Suppressor macrophage treated with lipopolysaccharide for 4 hours (primary cell): Measurements from ENCODE around the gene TAF4B.
"Not testable (repeated sequence)": the region's sequence is repeated elsewhere in the genome, so short reads cannot be mapped to it uniquely, and the experiment has no call there.

ENCODE experiments used
- DNase-seq: peaks from one replicate; pipeline ENCODE4 v3.0.0-alpha.2; 2020

TAF4B gene, protein sequence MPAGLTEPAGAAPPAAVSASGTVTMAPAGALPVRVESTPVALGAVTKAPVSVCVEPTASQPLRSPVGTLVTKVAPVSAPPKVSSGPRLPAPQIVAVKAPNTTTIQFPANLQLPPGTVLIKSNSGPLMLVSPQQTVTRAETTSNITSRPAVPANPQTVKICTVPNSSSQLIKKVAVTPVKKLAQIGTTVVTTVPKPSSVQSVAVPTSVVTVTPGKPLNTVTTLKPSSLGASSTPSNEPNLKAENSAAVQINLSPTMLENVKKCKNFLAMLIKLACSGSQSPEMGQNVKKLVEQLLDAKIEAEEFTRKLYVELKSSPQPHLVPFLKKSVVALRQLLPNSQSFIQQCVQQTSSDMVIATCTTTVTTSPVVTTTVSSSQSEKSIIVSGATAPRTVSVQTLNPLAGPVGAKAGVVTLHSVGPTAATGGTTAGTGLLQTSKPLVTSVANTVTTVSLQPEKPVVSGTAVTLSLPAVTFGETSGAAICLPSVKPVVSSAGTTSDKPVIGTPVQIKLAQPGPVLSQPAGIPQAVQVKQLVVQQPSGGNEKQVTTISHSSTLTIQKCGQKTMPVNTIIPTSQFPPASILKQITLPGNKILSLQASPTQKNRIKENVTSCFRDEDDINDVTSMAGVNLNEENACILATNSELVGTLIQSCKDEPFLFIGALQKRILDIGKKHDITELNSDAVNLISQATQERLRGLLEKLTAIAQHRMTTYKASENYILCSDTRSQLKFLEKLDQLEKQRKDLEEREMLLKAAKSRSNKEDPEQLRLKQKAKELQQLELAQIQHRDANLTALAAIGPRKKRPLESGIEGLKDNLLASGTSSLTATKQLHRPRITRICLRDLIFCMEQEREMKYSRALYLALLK

DNA sequence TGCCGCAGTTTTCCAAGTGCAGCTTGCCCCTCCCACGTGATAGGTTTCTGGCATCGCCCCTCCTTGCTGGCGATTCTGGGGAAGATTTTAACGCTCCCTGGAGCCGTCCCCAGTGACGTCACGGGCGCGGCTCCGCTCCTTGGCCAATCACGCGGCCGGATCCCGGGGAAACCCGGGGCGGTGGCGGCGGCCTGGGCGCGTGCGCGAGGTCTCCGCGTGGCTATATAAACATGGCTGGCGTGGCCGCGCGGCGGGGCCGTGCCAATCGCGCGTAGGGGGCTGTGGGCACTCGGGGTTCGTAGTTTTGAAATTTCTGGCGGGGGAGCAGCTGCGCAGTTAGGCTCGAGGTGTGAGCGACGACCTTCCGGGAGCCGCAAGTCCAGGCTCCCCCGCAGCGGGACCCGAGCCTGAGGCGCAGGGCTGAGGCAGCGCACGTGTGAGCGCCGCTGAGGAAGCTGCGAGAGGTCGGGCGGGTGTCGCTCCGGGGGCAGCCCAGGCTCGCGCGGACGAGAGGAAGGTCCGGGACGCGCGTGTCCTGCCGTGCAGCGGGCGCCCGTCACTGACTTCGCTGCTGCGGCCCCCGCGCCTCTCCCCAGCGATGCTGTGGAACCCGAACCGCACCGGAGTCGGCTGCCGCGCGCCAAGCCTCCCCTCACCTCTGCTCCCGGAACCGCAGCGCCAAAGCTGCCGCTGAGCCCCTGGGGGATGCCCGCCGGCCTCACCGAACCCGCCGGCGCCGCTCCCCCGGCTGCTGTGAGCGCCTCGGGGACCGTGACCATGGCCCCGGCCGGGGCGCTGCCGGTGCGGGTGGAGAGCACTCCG lies at the start of gene TAF4B:
TSS of gene TAF4B (plus strand) at position 217 of the 822 bp plus-strand sequence. CDS start at position 706, 489 bp downstream.
- peak; percentile 97 for DNase-seq

DNA sequence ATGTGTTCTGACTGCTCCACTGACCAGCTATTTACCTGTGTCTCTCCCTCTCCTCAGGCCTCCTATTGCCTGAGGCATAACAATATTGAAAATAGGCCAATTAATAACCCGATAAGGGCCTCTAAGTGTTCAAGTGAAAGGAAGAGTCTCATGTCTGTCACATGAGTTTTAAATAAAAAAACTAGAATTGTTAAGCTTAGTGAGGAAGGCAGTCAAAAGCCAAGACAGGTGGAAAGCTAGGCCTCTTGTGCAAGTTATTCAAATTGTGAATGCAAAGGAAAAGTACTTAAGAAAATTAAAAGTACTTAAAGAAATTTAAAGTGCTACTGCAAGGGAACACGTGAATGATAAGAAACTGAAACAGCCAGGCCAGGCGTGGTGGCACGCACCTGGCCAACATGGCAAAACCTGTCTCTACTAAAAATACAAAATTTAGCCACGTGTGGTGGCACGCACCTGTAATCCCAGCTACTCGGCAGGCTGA lies 44.9 kb upstream of the TAF4B start:
- DNase-seq = no peak

DNA sequence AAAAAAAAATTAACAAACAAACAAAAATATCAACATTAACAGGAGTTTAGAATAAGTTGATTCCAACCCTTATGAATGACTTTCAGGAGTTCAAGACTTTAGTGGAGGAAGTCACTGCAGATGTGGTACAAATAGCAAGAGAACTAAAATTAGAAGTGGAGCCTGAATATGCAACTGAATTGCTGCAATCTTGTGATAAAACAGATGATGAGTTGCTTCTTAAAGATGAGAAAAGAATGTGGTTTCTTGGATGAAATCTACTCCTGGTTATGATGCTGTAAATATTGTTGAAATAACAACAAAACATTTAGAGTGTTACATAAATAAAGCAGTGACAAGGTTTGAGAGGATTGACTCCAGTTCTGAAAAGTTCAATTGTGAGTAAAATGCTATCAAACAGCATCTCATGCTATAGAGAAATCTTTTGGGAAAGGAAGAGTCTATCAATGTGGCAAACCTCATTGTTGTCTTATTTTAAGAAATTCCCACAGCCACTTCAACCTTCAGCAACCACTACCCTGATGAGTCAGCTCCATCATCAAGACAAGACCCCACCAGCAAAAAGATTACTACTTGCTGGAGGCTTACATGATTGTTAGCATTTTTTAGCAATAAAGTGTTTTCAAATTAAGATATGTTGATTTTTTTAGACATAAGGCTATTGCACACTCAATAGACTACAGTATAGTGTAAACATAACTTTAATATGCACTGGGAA lies 42.7 kb upstream of the TAF4B start:
- no peak for DNase-seq

DNA sequence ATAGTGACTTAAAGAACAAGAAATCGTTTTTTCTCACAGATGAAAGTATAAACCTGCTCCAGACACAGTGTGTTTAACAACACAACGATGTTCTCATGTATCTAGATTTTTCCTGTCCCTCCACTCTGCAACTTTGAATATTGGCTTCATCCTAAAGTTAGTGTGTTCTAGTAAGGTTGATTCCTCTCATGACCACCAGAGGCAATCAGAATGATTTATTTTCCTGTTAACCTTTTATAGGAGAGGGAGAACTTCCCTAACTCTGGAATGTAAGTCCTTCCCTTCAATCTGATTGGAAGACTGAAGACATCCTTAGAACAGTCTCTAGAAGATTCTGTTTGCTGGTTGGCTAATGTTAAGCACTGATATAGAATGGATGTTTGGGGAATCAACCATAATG lies 41.0 kb upstream of the TAF4B start:
- DNase-seq = no peak

DNA sequence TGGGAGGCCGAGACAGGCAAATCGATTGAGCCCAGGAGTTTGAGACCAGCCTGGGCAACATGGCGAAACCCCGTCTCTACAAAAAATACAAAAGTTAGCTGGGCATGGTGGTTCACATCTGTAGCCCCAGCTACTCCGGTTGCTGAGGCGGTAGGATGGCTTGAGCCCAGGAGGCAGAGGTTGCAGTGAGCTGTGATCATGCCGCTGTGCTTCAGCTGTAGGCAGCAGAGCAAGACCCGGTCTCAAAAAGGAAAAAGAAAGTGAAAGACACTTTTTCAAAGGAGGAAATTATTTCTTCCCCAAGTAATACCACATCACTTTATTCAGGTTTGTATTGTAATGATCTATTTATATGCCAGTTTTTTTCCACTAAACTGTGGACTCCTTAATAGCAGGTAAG lies 35.7 kb upstream of the TAF4B start:
- DNase-seq = peak; percentile 25

DNA sequence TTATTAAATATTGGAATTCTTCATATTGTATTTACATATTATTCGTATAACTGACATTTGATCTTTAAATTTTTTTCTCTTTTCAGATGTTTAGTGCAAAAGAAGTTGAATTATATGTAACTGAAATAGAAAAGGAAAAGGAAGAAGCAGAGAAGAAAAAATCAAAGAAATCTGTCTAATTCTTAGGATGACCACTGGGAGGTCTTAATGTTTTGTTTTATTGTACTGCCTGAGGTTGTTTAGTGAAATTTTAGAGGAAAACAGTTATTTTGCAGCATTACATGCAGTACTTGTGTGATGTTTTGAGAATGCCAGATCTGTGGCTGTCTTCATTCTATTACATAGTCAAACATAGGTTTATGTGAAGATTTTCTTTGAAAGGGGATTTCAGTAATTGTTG lies 34.0 kb upstream of the TAF4B start:
- DNase-seq = no peak

DNA sequence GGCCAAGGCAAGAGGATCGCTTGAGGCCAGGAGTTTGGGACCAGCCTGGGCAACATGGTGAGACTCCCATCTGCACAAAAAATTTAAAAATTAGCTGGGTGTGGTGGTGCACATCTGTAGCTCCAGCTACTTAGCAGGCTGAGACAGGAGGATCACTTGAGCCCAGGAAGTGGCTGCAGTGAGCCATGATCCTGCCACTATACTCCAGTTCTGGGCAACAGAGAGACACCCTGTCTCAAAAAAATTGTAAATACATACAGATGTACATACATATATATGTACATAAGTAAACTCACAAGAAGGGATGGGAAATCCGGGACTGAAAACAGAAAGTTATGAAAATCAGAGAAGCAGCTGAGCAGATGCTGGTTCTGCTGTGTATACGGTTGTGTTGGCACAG lies 29.6 kb upstream of the TAF4B start:
- DNase-seq = no peak

DNA sequence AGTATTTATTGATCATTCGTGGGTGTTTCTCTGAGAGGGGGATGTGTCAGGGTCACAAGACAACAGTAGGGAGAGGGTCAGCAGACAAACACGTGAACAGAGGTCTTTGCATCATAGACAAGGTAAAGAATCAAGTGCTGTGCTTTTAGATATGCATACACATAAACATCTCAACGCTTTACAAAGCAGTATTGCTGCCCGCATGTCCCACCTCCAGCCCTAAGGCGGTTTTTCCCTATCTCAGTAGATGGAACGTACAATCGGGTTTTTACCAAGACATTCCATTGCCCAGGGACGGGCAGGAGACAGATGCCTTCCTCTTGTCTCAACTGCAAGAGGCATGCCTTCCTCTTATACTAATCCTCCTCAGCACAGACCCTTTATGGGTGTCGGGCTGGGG lies 24.2 kb upstream of the TAF4B start:
- DNase-seq = not testable (repeated sequence)

DNA sequence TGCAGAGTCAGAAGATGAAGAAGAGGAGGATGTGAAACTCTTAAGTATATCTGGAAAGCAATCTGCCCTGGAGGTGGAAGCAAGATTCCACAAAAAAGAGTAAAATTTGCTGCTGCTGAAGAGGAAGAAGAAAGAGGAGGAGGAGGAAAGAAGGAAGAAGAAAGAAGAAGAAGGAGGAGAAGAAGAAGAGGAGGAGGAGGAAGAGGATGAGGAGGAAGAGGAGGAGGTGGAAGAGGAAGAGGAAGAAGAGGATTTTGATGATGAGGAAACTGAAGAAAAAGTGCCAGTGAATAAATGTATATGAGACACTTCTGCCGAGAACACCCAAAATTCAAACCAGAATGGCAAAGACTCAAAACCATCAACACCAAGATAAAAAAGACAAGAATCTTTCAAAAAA lies 20.9 kb upstream of the TAF4B start:
- DNase-seq = no peak

DNA sequence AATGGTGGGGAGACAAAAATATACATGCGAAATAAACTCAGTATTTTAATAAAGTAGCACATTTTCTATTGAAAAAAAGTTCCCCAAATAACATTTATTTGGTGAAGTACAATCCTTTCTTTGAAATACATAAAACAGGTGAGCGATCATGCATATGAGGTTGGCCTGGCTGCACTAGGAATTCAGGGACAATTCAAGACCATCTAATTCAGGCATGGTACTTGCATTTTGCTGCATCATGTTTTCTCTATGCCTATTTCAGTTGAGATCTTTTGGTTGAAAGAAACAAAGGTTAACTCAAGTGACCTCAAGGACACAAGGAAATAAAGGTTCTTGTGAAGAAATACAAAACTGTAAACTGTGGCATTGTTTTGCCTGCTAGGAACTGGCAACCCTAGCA lies 19.8 kb upstream of the TAF4B start:
- no peak for DNase-seq

DNA sequence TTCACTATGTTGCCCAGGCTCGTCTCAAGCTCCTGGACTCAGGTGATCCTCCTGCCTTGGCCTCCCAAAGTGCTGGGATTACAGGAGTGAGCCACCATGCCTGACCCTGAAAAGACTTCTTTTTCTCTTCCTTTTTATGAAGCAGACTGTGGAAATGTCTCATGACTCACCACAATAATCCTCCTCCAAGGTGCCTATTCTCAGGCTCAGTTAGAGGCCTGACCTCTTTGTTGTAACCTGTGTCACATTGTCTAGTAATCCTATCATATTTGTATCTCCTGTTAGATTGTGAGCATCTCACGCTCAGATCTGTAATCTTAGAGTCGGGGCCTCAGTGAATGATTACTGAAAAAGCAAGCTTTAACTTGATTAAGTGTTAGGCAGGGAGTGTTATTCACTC lies 18.3 kb upstream of the TAF4B start:
- DNase-seq = no peak

DNA sequence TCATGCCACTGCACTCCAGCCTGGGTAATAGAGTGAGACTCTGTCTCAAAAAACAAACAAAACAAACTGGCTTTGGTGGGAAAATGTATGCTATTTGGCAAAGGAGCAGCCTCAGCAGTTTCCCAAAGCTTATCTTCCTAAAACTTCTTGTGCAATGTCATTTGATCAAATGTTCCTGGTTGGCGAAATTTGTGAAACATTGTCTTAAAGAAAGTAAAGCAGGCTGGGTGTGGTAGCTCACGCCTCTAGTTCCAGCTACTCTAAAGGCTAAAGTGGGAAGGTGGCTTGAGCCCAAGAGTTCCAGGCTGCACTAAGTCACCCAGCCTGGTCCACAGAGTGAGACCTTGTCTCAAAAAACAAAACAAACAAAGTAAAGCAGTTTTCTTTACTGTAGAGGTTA lies 17.3 kb upstream of the TAF4B start:
- DNase-seq = no peak

DNA sequence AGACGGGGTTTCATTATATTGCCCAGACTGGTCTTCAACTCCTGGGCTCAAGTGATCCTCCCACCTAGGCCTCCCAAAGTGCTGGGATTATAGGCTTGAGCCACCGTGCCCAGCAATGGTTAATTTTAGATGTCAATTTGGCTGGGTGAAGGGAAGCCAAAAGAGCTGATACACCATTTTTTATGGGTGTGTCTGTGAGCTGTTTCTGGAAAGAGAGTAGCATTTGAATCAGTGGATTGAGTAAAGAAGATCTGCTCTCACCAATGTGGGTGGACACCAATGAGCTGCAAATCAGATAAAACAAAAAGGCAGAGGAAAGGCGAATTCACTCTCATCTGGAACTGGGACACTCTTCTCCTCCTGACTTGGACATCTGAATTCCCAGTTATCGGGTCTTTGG lies 16.1 kb upstream of the TAF4B start:
- no peak for DNase-seq

DNA sequence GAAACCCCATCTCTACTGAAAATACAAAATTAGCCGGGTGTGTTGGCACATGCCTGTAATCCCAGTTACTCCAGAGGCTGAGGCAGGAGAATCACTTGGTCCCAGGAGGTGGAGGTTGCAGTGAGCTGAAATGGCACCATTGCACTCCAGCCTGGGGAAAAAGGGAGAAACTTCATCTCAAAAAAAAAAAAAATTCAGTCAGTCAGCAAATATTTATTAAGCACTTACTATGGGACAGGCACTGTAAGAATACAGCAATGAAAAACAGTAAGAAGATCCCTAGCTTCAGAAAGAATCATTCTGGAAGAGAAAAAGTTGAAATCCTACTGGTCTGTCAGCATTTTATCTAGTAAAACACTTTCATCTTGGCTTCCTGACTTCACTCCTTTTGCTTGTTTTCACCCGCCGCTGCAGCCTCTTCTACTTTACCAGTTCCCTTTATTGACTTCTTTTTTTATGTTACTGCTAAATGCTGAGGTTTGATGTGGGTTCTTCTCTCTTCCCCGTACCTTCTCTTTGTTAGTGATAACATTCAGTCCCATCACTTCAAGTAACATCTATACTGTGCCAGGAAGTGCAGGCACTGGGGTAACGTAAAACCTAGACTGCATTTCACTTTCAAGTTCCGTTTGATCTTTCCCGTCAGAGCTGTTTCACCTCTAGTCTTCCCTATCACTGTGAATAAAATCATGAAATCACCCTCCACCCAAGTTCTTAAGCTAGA lies 10.8 kb upstream of the TAF4B start:
- peak; percentile 15 for DNase-seq

DNA sequence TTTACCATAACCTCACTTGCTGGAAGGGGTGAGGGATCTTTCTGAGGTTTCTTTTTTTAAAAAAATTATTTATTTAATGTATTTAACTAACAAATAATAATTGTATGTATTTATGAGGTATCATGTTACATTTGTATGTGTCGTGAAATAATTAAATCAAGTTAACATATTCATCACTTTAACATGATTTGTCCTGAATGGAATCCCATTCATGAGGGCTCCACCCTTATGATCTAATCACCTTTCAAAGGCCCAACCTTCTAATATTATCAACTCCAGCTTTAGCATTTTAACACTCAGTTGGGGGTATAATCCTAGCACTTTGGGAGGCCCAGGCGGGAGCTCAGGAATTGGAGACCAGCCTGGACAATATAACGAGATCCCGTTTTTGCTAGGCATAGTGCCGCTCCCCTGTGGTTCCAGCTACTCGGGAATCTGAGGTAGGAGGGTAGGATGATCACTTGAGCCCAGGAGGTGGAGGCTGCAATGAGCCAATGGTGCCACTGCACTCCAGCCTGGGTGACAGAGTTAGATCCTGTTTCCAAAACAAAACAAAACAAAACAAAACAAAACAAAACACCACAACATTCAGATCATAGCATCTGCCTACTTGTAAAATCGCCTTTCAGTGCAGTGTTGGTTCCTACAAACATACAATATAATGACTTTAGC lies 1.1 kb upstream of the TAF4B start:
- DNase-seq = no peak

DNA sequence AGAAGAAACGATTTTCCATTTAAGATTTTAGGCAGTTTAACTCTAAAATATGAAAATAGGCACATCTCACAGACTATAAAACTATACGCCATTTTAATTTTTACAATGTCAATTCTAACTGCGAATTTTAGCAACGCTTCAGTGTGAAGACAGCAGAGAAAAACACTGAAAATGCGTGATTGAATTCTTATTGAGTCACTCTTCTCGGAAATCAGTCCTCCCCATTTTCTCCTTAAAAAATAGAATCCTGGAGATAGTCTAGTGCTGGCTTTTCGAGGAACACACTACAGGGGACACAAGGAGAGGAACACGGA lies 373 bp upstream of the TAF4B start:
- no peak for DNase-seq

DNA sequence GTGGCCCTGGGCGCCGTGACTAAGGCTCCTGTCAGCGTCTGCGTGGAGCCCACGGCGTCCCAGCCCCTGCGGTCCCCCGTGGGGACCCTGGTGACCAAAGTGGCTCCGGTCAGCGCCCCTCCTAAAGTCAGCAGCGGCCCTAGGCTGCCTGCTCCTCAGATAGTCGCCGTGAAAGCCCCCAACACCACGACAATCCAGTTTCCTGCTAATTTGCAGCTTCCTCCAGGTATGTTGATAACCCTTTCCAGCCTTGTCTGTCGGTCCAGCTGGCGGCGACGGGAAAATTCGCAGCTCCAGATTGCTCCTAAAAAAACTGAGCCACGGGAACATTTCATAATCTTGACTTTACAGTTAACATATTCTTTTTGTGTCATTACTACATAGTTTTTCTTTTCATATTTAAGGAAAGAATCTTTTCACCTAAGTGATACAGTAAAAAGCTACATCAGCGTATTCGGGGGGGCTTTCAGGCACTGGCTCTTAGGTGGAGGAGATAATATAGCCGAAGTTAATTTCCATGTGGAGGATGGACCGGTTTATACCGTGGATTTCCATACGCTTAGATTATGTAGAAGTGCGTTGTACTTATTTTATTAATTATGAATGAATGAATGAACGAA lies 916 bp downstream of the TAF4B start:
- DNase-seq = no peak

DNA sequence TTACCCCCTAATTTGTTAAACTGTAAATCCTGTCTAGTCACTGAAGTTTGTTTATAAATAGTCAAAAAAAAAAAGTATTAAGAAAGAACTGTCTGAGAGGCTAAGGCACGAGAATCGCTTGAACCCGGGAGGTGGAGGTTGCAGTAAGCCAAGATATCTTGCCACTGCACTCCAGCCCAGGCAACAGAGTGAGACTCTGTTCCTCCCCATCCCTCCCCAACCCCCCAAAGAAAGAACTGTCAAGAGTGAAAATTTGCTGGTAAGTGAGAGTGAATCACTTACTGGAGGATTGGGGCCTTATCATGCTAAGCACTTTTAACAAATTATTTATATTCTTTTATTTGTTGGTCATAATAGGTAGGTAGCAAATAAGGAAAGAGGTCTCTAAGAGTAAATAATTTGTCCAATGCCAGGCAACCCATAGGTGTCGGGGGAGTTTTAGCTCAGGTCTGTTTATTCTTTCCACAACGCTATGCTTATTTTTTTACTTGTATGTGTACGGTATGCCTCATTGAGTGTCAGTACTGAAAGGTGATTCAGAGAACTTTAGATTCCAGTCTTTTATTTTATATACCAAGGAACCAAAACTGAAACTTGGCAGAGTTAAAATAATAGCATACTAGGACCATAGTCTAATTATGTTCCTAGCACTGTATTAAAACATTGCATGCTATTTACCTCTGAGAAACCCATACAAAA lies 2.5 kb downstream of the TAF4B start:
- no peak for DNase-seq

DNA sequence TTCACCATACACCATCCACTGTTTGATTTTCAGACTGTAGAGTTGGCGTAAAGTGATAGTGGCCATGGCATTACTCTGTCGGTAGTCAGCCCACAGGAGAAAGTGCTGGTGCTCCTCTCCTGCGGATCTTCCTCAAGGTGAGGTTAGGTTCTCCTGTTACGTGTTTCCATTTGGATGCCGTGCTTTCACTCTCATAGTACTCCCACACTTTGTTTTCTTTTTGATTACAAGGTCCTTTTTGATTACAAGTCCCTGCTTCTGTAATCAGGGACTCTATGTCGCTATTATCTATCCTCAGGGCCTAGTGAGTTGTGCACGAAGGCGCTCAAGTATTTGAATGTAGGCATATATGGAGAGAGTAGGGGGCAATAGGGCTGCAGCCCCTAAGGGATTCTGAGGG lies 4.3 kb downstream of the TAF4B start:
- DNase-seq = no peak

DNA sequence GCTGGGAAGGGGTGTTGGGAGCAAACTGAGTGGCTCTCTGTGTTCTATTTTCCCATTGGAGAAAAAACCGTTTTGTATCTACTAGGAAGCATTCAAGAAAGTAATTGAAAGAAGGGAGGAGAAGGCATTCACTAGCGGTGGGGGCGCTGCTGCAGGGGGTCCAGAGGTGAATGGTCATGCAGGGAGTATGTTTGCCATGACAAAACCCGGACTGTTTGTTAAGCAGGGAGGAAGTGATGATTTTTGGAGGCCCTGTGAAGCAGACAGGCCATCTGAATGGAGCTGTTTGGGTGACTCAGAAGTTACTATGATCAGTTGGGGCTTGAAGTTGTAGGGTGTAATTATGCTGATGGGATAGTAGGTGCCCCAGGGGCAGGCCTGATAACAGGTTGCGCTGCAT lies 7.0 kb downstream of the TAF4B start:
- no peak for DNase-seq
